HCT116 (cell line): Measurements from ENCODE around the gene LIN54. TPM values are rescaled to one million over a fixed set of nuclear protein-coding genes. Genes with fewer than 3 reads are reported as not detected.

Source experiments
- ATAC-seq: fragments of 200-7000 bp; cut with Tn5 transposase; 2 replicates; pipeline ENCODE4 v1.9.1; 2020; ENCODE audit warnings: mild to moderate bottlenecking, moderate library complexity
- BruUV-seq: library from RNA; stranded (reverse); fragments of 400-500 nt; replicated peaks from 2 replicates; lab custom pipeline; 2021; lab: Mats Ljungman, UMichigan
- CTCF ChIA-PET: fragments of 300-600 bp; sonication (Branson Sonifier 250); formaldehyde crosslinking; loops from one replicate; lab custom pipeline; 2021; ENCODE audit warnings: antibody characterized with exemption; lab: Charles Lee
- POLR2A ChIA-PET: fragments of 300-600, 350-600 bp; sonication (Branson Sonifier 250); formaldehyde crosslinking; loops from one replicate; lab custom pipeline; 2021; ENCODE audit warnings: antibody characterized with exemption; lab: Charles Lee
- RAD21 ChIA-PET, 2 experiments: fragments of 300-600 bp; sonication (Branson Sonifier 250); formaldehyde crosslinking; loops; one replicate each; lab custom pipeline; 2023; ENCODE audit warnings: low total read pairs in 2 of 2; ENCODE audit not compliant: uncharacterized antibody in 2 of 2, unreplicated experiment in 2 of 2, low non-redundant PET in 1 of 2; lab: Charles Lee
- DNase-seq: peaks from one replicate; pipeline ENCODE4 v3.0.0-alpha.2; 2010; ENCODE audit warnings: low read depth, low spot score
- H2AFZ ChIP-seq: fragments of 200-600 bp; shearing (Covaris generic), sonication (generic); 2 replicates; pipeline ENCODE4 v1.6.1; 2017; ENCODE audit warnings: low read depth, mixed run types, mixed read lengths, antibody characterized with exemption, low read length; ENCODE audit not compliant: poor library complexity, severe bottlenecking
- H3K27ac ChIP-seq: 2 replicates; pipeline ENCODE4 v1.5.1; 2012; ENCODE audit warnings: low read depth, low read length
- H3K27me3 ChIP-seq: fragments of 200-600 bp; sonication (generic); 2 replicates; pipeline ENCODE4 v1.6.1; 2016; ENCODE audit warnings: mixed run types, low read length, mixed read lengths; ENCODE audit not compliant: insufficient read depth
- H3K36me3 ChIP-seq, 2 experiments: fragments of 200-500 bp in 1 of 2; fragments of 200-600 bp in 1 of 2; sonication (Bioruptor generic) in 1 of 2; sonication (generic) in 1 of 2; 2 replicates each; pipeline versions ENCODE4 v1.5.1 to v1.6.1; 2014 to 2016; ENCODE audit warnings: low read length in 2 of 2, inconsistent platforms in 1 of 2, mixed read lengths in 1 of 2, mixed run types in 1 of 2; ENCODE audit not compliant: insufficient read depth in 2 of 2, control insufficient read depth in 1 of 2
- H3K4me1 ChIP-seq, 2 experiments: fragments of 200-600 bp in 1 of 2; sonication (generic) in 1 of 2; 2 replicates each; pipeline versions ENCODE4 v1.5.1 to v1.6.1; 2012 to 2017; ENCODE audit warnings: low read length in 2 of 2, inconsistent platforms in 1 of 2, mild to moderate bottlenecking in 1 of 2, mixed read lengths in 1 of 2, mixed run types in 1 of 2, moderate library complexity in 1 of 2; ENCODE audit not compliant: insufficient read depth in 2 of 2, control insufficient read depth in 1 of 2
- H3K4me2 ChIP-seq: fragments of 200-600 bp; sonication (generic); 2 replicates; pipeline ENCODE4 v1.6.1; 2017; ENCODE audit warnings: mixed run types, low read length, mixed read lengths
- H3K4me3 ChIP-seq, 2 experiments: fragments of 200-600 bp in 1 of 2; sonication (generic) in 1 of 2; replicated peaks in 1 of 2; 2 replicates each; pipeline ENCODE4 v1.5.1; 2011 to 2016; ENCODE audit warnings: low read length in 2 of 2, control low read depth in 1 of 2, low read depth in 1 of 2, mild to moderate bottlenecking in 1 of 2, mixed read lengths in 1 of 2, mixed run types in 1 of 2
- H3K79me2 ChIP-seq: fragments of 200-600 bp; sonication (generic); 2 replicates; pipeline ENCODE4 v1.6.1; 2017; ENCODE audit warnings: mild to moderate bottlenecking, mixed run types, low read length, moderate library complexity, mixed read lengths; ENCODE audit not compliant: insufficient read depth
- H3K9ac ChIP-seq: fragments of 200-600 bp; sonication (generic); 2 replicates; pipeline ENCODE4 v1.6.1; 2016; ENCODE audit warnings: low read length, mixed read lengths
- H3K9me2 ChIP-seq: fragments of 200-600 bp; sonication (generic), shearing (Covaris generic); 2 replicates; pipeline ENCODE4 v1.6.1; 2017; ENCODE audit warnings: mixed run types, mild to moderate bottlenecking, moderate library complexity; ENCODE audit not compliant: insufficient read depth
- H3K9me3 ChIP-seq, 2 experiments: fragments of 200-500 bp in 1 of 2; fragments of 200-600 bp in 1 of 2; sonication (Bioruptor generic) in 1 of 2; sonication (generic) in 1 of 2; 2 replicates each; pipeline ENCODE4 v1.6.1; 2014 to 2017; ENCODE audit warnings: low read length in 2 of 2, mixed read lengths in 2 of 2, inconsistent platforms in 1 of 2, low read depth in 1 of 2, mild to moderate bottlenecking in 1 of 2, mixed run types in 1 of 2, moderate library complexity in 1 of 2; ENCODE audit not compliant: control insufficient read depth in 1 of 2, insufficient read depth in 1 of 2
- H4K20me1 ChIP-seq: fragments of 200-600 bp; sonication (generic), shearing (Covaris generic); 2 replicates; pipeline ENCODE4 v1.6.1; 2017; ENCODE audit warnings: mixed run types, mild to moderate bottlenecking, moderate library complexity; ENCODE audit not compliant: insufficient read depth
- CBX3 ChIP-seq: IDR thresholded peaks from 2 replicates; pipeline ENCODE4 v1.6.1; 2012; ENCODE audit warnings: low read depth
- CEBPB ChIP-seq: IDR thresholded peaks from 2 replicates; pipeline ENCODE4 v1.6.1; 2012; ENCODE audit warnings: low read depth
- EGR1 ChIP-seq: IDR thresholded peaks from 2 replicates; pipeline ENCODE4 v1.6.1; 2012; ENCODE audit warnings: low read depth
- EZH2 ChIP-seq: fragments of 200-600 bp; sonication (generic); IDR thresholded peaks from 2 replicates; pipeline ENCODE4 v1.6.1; 2017; ENCODE audit warnings: antibody characterized with exemption, mixed run types
- EZH2phosphoT487 ChIP-seq: fragments of 200-600 bp; IDR thresholded peaks from 2 replicates; pipeline ENCODE4 v1.6.1; 2018; ENCODE audit warnings: antibody characterized with exemption, borderline replicate concordance
- FOSL1 ChIP-seq: IDR thresholded peaks from 2 replicates; pipeline ENCODE4 v1.6.1; 2012; ENCODE audit warnings: low read depth
- JUND ChIP-seq: IDR thresholded peaks from 2 replicates; pipeline ENCODE4 v1.6.1; 2012
- POLR2A ChIP-seq: IDR thresholded peaks from 2 replicates; pipeline ENCODE4 v1.7.0; 2011; ENCODE audit warnings: borderline replicate concordance; ENCODE audit not compliant: insufficient read depth, insufficient read length; ENCODE audit errors: extremely low read depth
- POLR2AphosphoS5 ChIP-seq: IDR thresholded peaks from 2 replicates; pipeline ENCODE4 v1.6.1; 2011; ENCODE audit warnings: mild to moderate bottlenecking, low read depth, low read length, moderate library complexity
- SP1 ChIP-seq: IDR thresholded peaks from 2 replicates; pipeline ENCODE4 v1.6.1; 2012; ENCODE audit warnings: low read depth
- SRF ChIP-seq: IDR thresholded peaks from 2 replicates; pipeline ENCODE4 v1.6.1; 2012; ENCODE audit warnings: low read depth
- TCF7L2 ChIP-seq: IDR thresholded peaks from 2 replicates; pipeline ENCODE4 v1.7.0; 2011; ENCODE audit warnings: borderline replicate concordance, inconsistent platforms; ENCODE audit not compliant: insufficient read depth, insufficient read length; ENCODE audit errors: extremely low read depth
- YY1 ChIP-seq: IDR thresholded peaks from 2 replicates; pipeline ENCODE4 v1.6.1; 2011; ENCODE audit warnings: low read length, low read depth, moderate library complexity, mild to moderate bottlenecking; ENCODE audit not compliant: insufficient replicate concordance; ENCODE audit errors: extremely low read depth
- ZFX ChIP-seq: fragments of 450-650 bp; IDR thresholded peaks from 2 replicates; pipeline ENCODE4 v1.6.1; 2017
- ZNF274 ChIP-seq: fragments of 200-500 bp; sonication (Bioruptor generic); IDR thresholded peaks from 2 replicates; pipeline ENCODE4 v1.6.1; 2014; ENCODE audit warnings: mild to moderate bottlenecking, low read depth, low read length, inconsistent platforms
- intact Hi-C: fragments of 100-400 bp; cut with micrococcal nuclease; formaldehyde crosslinking; loops from 2 replicates; pipeline ENCODE4 v1.10.0; 2022
- total RNA-seq: library from RNA; stranded (reverse); gene quantifications from one replicate; pipeline ENCODE4 v1.2.1, GENCODE V29; 2021; ENCODE audit not compliant: unreplicated experiment
- TF ChIP-seq, protein P1 (sequence below): IDR thresholded peaks from 2 replicates; pipeline ENCODE4 v1.6.1; 2012
- TF ChIP-seq, protein P2 (sequence below): IDR thresholded peaks from 2 replicates; pipeline ENCODE4 v1.6.1; 2012; ENCODE audit warnings: low read depth
- TF ChIP-seq, protein P3 (sequence below): IDR thresholded peaks from 2 replicates; pipeline ENCODE4 v1.6.1; 2012

LIN54 gene
- total RNA-seq, 1 experiment from 2014 or later, result 15.6 TPM

DNA sequence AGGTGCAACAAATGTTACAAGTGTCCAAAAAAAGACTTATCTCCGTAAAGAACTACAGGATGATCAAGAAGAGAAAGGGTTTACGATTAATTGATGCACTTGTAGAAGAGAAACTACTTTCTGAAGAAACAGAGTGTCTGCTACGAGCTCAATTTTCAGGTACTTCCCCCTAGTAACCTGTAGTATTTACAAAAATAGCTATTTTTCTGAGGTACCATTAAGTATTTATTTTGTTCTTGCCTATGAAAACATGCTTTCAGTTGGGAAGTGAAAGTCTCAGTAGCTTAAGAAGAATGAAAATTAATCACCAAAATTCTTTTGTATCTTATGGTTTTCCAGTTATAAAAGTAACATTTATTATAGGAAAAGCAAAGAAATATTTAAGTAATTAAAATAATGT lies 104.2 kb downstream of the LIN54 start:
- no TSS peak for BruUV-seq
- Histone ChIP-seq H3K9me3 (no peaks in the 10 kb centered on the region), H3K4me3 (no peak overlapping the region), H3K27ac (no peak overlapping the region), H3K36me3 (peaks cover 0 to 3% of the 10 kb centered on the region in 2 experiments; a peak in 1 of 4 replicates), H3K9ac (no peak overlapping the region), H3K79me2 (peaks cover 11% of the 10 kb centered on the region), H3K9me2 (no peaks in the 10 kb centered on the region), H3K4me1 (peaks cover 0 to 4% of the 10 kb centered on the region in 2 experiments; a peak in 1 of 4 replicates), H3K27me3 (no peaks in the 10 kb centered on the region), H2AFZ (no peak overlapping the region), H3K4me2 (no peak overlapping the region), H4K20me1 (no peaks in the 10 kb centered on the region)
- intact Hi-C loops, result no loop called here
- ChIA-PET POLR2A (no interaction called here), RAD21 (no interaction called here), CTCF (no interaction called here)
- ATAC-seq (no peak), DNase-seq (no peak)
- no peak for TF ChIP-seq JUND
- TF ChIP-seq CEBPB, result no peak
- no peak for TF ChIP-seq POLR2AphosphoS5
- TF ChIP-seq, protein P1, sequence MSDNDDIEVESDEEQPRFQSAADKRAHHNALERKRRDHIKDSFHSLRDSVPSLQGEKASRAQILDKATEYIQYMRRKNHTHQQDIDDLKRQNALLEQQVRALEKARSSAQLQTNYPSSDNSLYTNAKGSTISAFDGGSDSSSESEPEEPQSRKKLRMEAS, result no peak
- no peak for TF ChIP-seq TCF7L2
- TF ChIP-seq, protein P2, sequence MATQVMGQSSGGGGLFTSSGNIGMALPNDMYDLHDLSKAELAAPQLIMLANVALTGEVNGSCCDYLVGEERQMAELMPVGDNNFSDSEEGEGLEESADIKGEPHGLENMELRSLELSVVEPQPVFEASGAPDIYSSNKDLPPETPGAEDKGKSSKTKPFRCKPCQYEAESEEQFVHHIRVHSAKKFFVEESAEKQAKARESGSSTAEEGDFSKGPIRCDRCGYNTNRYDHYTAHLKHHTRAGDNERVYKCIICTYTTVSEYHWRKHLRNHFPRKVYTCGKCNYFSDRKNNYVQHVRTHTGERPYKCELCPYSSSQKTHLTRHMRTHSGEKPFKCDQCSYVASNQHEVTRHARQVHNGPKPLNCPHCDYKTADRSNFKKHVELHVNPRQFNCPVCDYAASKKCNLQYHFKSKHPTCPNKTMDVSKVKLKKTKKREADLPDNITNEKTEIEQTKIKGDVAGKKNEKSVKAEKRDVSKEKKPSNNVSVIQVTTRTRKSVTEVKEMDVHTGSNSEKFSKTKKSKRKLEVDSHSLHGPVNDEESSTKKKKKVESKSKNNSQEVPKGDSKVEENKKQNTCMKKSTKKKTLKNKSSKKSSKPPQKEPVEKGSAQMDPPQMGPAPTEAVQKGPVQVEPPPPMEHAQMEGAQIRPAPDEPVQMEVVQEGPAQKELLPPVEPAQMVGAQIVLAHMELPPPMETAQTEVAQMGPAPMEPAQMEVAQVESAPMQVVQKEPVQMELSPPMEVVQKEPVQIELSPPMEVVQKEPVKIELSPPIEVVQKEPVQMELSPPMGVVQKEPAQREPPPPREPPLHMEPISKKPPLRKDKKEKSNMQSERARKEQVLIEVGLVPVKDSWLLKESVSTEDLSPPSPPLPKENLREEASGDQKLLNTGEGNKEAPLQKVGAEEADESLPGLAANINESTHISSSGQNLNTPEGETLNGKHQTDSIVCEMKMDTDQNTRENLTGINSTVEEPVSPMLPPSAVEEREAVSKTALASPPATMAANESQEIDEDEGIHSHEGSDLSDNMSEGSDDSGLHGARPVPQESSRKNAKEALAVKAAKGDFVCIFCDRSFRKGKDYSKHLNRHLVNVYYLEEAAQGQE, result no peak
- no peak for TF ChIP-seq FOSL1
- TF ChIP-seq ZFX, result no peak
- TF ChIP-seq POLR2A, result no peak
- TF ChIP-seq, protein P3, sequence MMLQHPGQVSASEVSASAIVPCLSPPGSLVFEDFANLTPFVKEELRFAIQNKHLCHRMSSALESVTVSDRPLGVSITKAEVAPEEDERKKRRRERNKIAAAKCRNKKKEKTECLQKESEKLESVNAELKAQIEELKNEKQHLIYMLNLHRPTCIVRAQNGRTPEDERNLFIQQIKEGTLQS, result no peak
- TF ChIP-seq ZNF274, result no peak
- TF ChIP-seq EZH2, result no peak
- TF ChIP-seq SP1, result no peak
- TF ChIP-seq EGR1, result no peak
- TF ChIP-seq EZH2phosphoT487, result no peak
- no peak for TF ChIP-seq SRF
- TF ChIP-seq CBX3, result no peak
- no peak for TF ChIP-seq YY1
